AG10803 (cell line): Measurements from ENCODE around the gene ALOX15B.

Experiments
- DNase-seq: peaks from one replicate; pipeline ENCODE4 v3.0.0; 2010; ENCODE audit warnings: low read depth
- H3K4me3 ChIP-seq: 2 replicates; pipeline ENCODE4 v1.5.1; 2011; ENCODE audit warnings: mild to moderate bottlenecking, low read length, control low read depth
- TF ChIP-seq, protein P1 (sequence below): conservative IDR thresholded peaks from 2 replicates; pipeline ENCODE4 v1.5.1; 2011; ENCODE audit warnings: mild to moderate bottlenecking, low read length, control low read depth, inconsistent platforms

ALOX15B gene

DNA sequence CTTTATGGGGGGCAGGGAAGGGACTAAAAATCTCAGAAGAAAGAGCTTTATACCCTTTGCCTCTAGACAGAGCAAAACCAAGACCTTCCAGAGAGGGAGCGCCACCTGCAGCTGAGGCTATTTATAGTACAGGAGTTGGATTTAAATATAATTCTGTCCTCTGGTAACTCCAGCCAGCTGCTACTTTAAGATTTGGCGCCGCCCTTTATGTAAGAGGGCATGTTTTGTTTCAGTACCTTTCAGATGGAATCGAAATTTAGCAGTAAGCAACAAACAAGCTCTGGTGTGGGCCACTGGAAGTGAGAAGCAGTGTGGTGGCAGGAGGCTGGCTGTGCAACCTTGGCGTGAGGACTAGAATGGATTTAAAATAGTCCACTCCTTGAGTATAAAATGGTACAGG lies 41.7 kb upstream of the ALOX15B start:
- peak; percentile 22 for DNase-seq
- TF ChIP-seq, protein P1, sequence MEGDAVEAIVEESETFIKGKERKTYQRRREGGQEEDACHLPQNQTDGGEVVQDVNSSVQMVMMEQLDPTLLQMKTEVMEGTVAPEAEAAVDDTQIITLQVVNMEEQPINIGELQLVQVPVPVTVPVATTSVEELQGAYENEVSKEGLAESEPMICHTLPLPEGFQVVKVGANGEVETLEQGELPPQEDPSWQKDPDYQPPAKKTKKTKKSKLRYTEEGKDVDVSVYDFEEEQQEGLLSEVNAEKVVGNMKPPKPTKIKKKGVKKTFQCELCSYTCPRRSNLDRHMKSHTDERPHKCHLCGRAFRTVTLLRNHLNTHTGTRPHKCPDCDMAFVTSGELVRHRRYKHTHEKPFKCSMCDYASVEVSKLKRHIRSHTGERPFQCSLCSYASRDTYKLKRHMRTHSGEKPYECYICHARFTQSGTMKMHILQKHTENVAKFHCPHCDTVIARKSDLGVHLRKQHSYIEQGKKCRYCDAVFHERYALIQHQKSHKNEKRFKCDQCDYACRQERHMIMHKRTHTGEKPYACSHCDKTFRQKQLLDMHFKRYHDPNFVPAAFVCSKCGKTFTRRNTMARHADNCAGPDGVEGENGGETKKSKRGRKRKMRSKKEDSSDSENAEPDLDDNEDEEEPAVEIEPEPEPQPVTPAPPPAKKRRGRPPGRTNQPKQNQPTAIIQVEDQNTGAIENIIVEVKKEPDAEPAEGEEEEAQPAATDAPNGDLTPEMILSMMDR, result peak; percentile 47
- H3K4me3 ChIP-seq, result no peak overlapping the region

DNA sequence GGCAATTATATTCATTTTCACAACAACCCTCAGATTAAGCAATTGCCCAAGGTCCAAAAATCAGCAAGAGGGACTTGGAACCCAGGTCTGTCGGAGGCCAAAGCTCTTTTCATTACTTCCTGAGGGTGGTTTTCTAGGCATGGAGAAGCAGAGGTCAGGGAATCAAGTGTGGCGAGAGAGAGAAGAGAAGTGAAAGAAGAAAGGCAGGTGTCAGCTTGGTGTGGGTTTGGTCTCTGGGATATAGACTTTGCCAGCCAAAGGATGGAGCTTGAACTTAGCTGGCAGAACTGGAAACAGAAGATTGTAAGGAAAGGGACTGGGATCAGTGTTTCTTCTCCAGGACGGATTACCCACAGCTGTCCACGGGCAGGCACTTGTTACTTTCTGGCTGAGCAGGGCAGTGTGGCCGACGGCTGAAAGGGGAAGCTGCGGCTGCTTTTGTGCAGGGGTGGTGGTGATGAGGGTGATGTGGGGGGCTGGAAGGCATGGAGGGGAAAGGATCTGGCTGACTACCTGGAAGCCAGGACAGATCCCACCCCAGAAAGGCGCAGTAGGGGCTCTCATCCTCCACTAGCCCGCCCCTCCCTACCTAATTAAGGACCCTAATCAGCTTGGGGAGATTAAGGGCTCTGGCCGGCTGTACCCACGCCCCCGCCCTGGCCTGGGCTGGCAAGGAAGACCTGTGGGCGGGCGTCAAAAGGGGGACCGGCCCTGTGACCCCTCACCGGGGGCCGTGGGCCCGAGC lies 36.7 kb upstream of the ALOX15B start, which contains the start of gene GUCY2D:
GUCY2D (plus strand) TSS at position 640 of the 745 bp plus-strand sequence. CDS start 433 bp downstream, outside the sequence.
- H3K4me3 ChIP-seq, result no peak within 1 kb of the TSS
- no peak for DNase-seq
- TF ChIP-seq, protein P1, result no peak

DNA sequence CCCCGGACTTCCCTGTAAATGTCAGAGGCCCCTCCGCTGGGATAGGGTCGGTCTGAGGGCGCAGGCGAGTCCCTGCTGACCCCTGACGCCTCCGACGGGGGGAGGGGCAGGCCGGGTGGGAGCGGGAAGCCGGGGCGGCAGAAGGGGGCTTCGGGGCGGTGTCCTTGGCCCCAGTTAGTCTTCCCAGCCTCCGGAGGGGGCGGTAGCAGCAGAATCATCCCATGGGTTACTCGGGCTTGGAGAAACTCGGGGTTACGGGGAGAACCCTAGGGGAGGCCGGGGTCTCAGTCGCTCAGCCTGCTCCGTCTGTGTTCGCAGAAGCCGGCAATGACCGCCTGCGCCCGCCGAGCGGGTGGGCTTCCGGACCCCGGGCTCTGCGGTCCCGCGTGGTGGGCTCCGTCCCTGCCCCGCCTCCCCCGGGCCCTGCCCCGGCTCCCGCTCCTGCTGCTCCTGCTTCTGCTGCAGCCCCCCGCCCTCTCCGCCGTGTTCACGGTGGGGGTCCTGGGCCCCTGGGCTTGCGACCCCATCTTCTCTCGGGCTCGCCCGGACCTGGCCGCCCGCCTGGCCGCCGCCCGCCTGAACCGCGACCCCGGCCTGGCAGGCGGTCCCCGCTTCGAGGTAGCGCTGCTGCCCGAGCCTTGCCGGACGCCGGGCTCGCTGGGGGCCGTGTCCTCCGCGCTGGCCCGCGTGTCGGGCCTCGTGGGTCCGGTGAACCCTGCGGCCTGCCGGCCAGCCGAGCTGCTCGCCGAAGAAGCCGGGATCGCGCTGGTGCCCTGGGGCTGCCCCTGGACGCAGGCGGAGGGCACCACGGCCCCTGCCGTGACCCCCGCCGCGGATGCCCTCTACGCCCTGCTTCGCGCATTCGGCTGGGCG lies 35.9 kb upstream of the ALOX15B start:
- no peak for DNase-seq
- H3K4me3 ChIP-seq, result no peak overlapping the region

DNA sequence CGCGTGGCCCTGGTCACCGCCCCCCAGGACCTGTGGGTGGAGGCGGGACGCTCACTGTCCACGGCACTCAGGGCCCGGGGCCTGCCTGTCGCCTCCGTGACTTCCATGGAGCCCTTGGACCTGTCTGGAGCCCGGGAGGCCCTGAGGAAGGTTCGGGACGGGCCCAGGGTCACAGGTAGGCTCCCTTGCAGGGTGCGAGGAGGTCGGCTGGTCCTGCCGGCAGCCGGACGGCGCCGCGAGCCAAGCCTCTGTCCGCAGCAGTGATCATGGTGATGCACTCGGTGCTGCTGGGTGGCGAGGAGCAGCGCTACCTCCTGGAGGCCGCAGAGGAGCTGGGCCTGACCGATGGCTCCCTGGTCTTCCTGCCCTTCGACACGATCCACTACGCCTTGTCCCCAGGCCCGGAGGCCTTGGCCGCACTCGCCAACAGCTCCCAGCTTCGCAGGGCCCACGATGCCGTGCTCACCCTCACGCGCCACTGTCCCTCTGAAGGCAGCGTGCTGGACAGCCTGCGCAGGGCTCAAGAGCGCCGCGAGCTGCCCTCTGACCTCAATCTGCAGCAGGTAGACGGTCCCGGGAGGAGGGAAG lies 35.2 kb upstream of the ALOX15B start:
- DNase-seq, result no peak
- TF ChIP-seq, protein P1, result no peak
- no peak overlapping the region for H3K4me3 ChIP-seq

More for the DNA sequence above, 35.9 kb upstream of the ALOX15B start:
- TF ChIP-seq, protein P1, result no peak

DNA sequence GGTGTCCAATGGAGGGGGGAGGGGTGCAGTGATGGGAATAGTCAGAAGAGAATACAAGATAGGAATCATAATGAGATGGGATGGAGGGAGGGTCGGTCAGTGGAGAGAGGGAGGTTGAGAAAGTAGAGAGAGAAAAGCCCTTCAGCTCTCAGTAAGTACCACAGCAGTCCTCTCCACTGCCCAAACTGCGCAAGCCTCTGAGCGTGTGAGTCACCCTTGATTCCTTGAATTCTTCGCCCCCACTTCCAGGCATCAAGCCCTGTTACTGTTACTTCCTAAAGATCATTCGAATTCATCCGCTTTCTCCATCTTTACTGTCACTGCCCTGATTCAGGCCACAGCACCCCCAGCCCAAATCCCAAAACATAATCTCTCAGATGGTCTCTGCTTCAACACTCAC lies 34.0 kb upstream of the ALOX15B start:
- no peak overlapping the region for H3K4me3 ChIP-seq
- TF ChIP-seq, protein P1, result no peak
- peak; percentile 56 for DNase-seq

DNA sequence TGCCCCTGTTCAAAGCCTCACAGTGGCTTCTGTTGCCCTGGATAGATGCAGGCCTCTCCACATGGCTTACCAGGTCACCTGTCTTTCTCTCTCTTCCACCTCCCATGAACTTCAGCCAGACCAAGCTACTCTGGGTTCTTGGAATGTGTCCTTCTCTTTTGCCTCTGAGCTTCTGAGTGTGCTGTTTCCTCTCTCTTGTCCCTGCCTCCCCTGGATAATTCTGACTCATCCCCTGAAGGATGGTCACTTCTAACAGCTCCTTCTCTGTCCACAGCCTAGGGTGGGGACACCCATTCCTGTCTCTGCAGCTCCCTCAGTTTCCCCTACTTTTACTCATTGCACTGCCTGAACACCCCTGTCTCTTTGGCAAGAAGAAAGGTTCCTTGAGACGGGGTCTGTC lies 33.5 kb upstream of the ALOX15B start:
- no peak overlapping the region for H3K4me3 ChIP-seq
- TF ChIP-seq, protein P1, result no peak
- no peak for DNase-seq
